KG1 (cell line): ENCODE results near the gene NRXN3.

ENCODE experiments used
- DNase-seq: peaks from one replicate; lab custom pipeline; 2025; lab: John Stamatoyannopoulos, UW

Gene NRXN3

DNA sequence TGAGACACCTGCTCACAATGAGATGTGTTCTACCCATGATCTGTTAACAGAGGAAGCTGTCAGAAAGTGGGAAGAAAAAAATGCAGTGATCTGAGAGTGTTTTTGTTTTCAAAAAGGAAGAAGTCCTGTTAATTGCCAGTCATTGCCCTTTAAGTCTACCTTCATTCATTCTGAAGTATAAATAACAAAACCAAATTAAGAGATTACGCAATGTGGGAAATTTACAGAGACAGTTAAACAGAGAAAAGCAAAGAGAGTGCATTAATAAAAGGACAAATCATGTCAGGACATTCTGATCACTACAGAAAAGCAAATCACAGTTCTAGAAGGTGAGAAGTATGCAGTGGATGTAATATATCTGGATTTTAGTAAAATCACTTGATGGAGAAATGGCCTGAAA, 154.2 kb downstream of the NRXN3 start:
- no peak for DNase-seq

DNA sequence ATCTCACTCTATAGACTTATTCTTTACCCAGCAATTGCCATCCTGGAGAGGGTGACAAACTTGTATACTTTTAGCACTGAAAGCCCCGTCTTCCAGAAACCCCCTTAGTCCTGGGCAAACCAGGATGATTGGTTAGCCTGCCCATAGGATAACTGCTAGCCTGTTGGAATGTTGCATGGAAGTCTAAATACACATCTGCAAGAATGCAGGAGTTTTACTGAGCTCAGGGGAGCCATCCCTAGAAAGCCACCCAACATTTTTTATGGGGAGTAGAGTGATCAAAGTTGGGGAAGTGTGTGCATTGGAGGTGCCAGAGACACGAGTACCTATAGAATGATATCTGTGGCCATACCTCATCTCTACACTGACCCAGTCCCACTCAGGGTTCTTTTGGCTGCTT, 155.7 kb downstream of the NRXN3 start:
- no peak for DNase-seq

DNA sequence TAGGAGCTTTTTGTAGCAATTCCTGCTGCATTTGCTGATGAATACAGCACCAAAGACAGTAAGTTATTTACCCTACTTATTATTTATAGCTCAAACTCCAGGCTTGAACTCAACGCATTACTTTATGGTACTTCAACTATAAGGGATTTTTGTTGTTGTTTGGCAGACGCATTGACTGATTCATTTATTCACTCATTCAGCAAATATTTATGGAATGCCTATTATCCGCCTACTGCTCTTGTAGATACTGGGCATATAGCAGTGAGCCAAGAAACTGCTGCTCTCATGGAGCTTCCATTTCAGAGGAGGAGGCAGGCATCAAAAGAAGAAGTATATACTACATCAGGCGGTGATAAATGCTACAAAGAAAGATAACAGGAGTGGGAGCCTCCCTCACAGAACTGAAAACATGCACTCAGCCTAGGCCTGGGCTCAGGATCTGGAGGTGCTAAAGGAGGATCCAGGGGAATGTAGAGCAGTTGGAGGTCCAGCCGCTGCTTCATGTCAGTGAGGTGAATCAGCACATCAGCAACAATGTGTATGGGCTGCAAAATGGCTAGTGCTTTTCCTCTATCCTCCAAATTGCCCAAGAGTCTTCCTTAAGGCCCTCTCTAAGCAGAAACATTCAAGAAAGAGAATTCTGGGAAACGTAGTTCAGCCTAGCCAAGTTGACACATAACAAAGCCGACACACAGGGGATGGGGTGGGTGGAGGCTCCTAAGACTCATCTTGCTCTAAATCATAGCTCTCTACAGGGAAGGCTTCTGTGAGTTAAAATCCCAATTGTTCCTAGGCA, 157.5 kb downstream of the NRXN3 start:
- no peak for DNase-seq

GRCh38 chr14:78329371-78329770, 159.2 kb downstream of the NRXN3 start:
- DNase-seq = no peak

DNA sequence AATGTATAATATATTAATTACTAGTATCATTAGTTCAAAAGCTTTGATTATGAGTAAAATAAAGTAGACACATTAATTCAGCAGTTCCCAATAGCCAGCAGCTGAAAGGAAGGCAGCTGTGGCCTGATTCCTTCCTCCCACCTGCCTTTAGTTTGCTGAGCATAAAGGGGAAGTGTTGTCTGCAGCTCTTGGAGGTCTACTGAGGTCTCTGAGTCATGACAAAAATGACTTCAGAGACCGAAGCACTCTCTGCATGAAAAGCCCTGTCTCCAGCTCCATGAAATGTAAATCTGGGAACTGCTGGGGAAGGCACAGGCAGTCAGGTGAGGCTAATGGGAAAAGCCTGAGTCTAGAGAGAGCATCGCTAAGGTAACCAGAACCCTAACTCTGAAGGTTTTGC, 165.4 kb downstream of the NRXN3 start:
- no peak for DNase-seq

- no peak for DNase-seq
Observed at GRCh38 chr14:78340250-78340649, 170.1 kb downstream of the NRXN3 start.

DNA sequence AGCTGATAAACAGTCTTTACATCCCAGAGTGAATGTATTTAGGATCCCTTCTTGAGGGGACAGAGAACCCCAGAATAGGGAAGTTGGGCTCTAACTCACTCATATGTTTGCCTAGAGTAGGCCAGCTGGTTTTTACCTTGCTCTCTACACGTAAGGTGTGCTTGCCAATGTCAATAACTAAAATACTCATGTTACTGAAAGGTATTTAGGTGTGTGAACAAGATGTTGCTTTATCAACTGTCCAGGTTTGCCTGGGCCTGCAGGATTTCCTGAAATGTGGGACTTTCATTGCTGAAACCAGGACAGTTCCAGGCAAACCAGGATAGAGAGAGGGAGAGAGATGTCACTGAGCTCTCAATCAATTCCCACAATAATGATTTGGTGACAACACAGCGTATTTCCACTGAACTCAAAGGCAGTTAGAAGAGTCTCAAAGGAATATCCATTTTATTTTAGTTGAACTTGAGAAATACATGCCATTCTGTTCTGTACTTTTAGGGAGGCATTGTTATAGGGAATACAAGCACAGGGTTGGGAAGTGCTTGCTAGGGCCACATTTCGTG, 171.7 kb downstream of the NRXN3 start:
- DNase-seq = no peak

GRCh38 chr14:78342879-78343278, 172.7 kb downstream of the NRXN3 start:
- no peak for DNase-seq

GRCh38 chr14:78344290-78344689, 174.1 kb downstream of the NRXN3 start:
- DNase-seq = no peak

- DNase-seq = no peak
Observed at GRCh38 chr14:78345131-78345744, 175.1 kb downstream of the NRXN3 start.

DNA sequence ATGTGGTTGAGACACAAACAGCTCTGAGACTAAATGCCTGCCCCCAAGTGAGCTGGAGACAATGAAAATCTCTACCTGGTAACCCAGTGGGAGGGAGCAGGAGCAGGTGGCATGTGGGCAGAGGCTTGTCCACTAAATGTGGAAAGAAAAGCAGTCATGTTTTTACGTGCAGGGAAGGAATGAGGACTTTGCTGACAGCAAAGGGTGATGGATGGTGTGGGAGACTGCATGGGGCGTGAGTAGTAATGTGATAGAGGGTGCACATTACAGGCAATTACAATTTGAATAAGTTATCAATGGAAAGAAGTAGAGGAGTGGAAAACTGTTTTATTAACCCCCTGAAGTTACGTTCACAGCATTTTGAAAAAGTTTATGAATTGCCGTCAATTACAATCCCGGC, 176.6 kb downstream of the NRXN3 start:
- no peak for DNase-seq

DNA sequence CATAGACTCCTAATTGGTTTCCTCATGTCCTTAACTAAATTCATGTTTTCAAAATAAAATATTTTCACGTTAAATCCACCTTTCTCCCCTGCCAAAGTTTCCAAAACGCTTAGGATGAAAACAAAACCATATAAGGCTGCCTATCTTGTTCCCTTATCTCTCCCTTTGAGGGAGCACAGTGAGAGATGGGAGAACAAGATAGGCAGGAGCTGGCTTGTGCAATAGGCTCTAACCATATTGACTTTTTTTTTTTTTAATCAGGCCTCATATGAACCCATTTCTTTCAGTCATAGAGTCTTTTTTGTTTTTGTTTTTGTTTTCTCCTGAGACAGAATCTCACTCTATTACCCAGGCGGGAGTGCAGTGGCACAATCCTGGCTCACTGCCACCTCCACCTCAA, 184.9 kb downstream of the NRXN3 start:
- no peak for DNase-seq

DNA sequence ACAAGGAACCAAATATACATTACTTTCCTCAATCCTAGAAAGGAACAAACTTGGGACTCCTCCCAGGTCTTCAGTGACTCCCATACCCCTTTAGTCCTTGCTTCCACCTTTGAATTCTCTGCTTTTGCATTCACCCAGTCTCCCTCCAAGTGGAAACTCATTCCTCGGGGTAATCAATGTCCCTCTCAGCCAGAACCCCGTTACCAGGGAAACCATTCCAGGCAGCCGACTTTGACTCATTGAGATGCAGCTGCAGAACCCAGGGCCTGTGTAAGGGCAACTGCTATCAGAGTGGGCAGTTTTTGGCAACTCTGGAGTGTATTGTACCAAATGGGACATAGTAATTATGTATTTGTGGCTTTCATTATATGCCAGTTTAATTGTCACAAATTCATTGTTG, 186.2 kb downstream of the NRXN3 start:
- no peak for DNase-seq

GRCh38 chr14:78358591-78358990, 188.4 kb downstream of the NRXN3 start:
- no peak for DNase-seq

DNA sequence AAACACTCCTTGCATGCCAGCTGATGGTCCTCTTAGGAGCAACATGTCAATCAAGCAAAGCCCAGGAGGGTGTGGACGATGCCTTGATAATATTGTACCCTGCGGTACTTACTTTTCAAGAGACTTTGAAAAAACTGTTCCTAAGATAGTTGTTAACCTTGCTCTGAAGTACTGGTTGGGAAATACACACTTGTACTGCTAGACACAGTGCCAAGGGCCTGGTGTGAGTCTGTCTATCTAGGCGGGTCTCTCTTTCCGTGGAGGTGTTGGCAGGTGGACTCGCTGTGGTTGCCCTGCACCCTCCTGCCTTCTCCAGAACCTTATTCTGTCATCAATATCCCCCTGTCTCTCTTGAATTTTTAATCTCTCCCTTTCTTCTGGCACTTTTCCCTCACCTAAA, 189.4 kb downstream of the NRXN3 start:
- DNase-seq = no peak

DNA sequence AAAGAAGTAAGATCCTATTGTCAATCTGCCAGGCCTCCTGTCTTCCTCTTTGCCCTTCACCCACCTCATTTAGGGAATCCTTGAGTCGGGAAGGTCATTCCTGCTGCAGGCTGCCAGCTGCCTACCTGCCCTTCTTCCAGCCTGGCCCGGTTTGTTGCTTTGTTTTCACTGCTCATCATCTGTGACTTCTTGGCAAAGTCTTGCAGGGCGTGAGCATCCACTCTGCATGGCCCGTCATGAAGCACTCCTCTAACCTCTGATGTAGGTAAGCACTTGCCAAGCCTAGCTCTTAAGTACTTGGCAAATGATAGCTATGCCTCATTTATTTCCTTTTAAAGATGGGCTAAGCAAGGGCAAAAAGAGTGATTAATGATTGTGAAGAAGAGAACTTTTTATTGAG, 192.8 kb downstream of the NRXN3 start:
- DNase-seq = no peak

DNA sequence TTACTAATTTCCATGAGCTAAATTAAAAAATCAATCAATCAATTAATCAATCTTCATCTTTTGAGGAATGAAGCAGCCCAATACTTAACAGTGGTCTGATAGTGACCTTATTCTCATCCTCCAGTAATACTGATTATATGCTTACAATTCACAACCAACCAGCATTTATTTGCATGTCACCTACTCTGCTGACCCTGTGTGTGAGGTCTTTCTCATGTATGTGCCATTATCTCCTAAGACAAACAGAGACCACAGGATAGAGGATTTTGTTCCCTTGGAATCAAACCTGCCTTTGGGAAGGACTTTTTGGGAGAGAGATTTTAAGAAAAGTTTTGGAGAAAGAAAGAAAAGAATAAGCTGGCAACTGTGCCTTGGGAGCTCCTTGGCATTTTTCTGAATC, 197.2 kb downstream of the NRXN3 start:
- DNase-seq = no peak

GRCh38 chr14:78383060-78383459, 212.9 kb downstream of the NRXN3 start:
- no peak for DNase-seq

- DNase-seq = no peak
Observed at GRCh38 chr14:78398216-78398615, 228.0 kb downstream of the NRXN3 start.

DNA sequence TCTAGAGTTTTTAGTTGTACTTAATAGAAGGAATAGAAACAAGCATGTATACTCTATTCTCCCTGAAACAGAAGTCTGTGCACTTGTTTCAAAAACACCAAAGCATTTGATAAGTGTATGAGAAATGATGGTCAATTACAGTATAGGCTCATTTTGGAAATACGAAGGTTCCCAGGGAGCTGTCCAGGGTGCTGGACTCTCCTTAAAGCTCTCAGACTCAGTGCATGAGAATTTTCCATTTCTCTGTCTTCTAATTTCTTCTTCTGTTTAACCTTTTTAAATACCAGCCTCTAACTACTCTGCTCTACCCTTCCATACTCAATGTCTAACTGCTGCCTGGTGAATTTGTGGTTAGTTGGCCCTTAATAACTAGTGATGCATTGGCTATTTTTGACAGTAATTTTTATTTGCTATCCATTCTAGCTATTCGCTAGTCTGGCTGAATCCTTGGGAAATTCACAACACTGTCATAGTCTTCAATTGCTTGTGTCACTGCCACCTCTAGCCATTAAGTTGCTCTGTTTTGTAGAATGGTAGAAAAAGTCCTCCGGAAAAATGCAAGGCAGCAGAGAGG, 229.2 kb downstream of the NRXN3 start:
- DNase-seq = no peak

DNA sequence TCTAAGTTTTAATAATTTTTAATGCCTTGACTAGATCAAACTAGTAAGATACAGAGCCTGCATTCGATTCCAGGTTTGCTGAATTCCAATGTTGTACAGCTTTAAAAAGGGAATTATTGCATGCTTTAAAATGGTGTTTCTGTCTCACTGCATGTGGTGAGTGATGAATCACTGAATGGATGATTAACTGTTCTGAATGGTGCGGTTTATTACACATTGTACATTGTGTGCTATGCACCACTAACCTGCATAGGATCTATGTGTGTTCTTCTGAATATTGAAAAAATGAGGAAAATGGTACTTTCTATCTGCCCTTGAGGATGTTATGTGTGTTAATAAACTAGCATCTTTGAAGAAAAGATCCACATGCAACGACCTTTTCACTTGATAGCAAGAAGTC, 231.7 kb downstream of the NRXN3 start:
- DNase-seq = no peak

- no peak for DNase-seq
Observed at GRCh38 chr14:78403278-78403815, 233.2 kb downstream of the NRXN3 start.
